Stomach smooth muscle (tissue), 2 donors: ENCODE results near the gene SRCIN1.
"Not testable (repeated sequence)": the region's sequence is repeated elsewhere in the genome, so short reads cannot be mapped to it uniquely, and the experiment has no call there.

ENCODE experiments used
- H3K27ac ChIP-seq: one replicate; pipeline ENCODE4 v1.7.0; 2013; ENCODE audit warnings: mild to moderate bottlenecking, low read length, inconsistent platforms
- H3K27me3 ChIP-seq, 2 donors: one replicate each; pipeline ENCODE4 v1.7.0; 2013; ENCODE audit warnings: low read length in 2 of 2; ENCODE audit not compliant: insufficient read depth in 2 of 2, control insufficient read depth in 1 of 2
- H3K36me3 ChIP-seq, 2 donors: one replicate each; pipeline ENCODE4 v1.7.0; 2013; ENCODE audit warnings: low read length in 2 of 2; ENCODE audit not compliant: control insufficient read depth in 2 of 2, insufficient read depth in 2 of 2
- H3K4me1 ChIP-seq: one replicate; pipeline ENCODE4 v1.7.0; 2013; ENCODE audit warnings: low read length; ENCODE audit not compliant: control insufficient read depth, insufficient read depth
- H3K4me3 ChIP-seq, 2 donors: one replicate each; pipeline ENCODE4 v1.7.0; 2013; ENCODE audit warnings: low read length in 2 of 2
- H3K9ac ChIP-seq, 2 donors: one replicate each; pipeline ENCODE4 v1.7.0; 2013; ENCODE audit warnings: low read length in 2 of 2, mild to moderate bottlenecking in 1 of 2
- H3K9me3 ChIP-seq, 2 donors: one replicate each; pipeline ENCODE4 v1.7.0; 2013; ENCODE audit warnings: low read length in 2 of 2; ENCODE audit not compliant: control insufficient read depth in 2 of 2
- donor health status: healthy.
- donor health status: Pancreatic carcinoma.

The SRCIN1 gene

DNA sequence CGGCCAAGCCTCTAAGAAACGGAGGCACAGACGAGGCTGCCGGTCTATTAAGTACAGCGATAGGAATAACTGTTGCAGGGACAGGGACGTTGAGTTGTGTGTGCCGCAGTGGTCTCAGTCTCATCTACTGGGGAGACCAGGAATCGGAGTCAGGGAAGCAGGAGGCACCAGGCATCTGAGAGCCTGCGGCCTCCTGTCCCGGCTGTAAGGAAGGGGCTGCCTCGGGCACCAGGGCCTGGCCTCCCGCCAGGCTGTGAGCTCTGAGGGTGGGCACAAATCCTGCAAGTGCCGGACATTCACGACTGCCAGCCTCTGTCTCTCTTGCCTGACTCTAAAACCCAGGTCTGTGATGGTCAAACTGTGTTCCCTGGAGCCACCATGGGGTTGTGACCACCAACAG is 101.5 kb downstream of the SRCIN1 start:
- Histone ChIP-seq H3K27me3 (no peaks in the 10 kb centered on the region), H3K9me3 (no peaks in the 10 kb centered on the region), H3K36me3 (peaks cover 16 to 40% of the 10 kb centered on the region in 2 donors), H3K4me3 (no peak overlapping the region), H3K27ac (no peak overlapping the region), H3K4me1 (peaks cover under 1% of the 10 kb centered on the region), H3K9ac (no peak overlapping the region)

- peaks cover 16 to 42% of the 10 kb centered on the region in 2 donors for H3K36me3 ChIP-seq
- not testable (repeated sequence) for H3K27ac ChIP-seq, H3K4me1 ChIP-seq, H3K9me3 ChIP-seq, H3K4me3 ChIP-seq, H3K27me3 ChIP-seq, H3K9ac ChIP-seq
These were observed 102.4 kb downstream of the SRCIN1 start for GRCh38 chr17:38503286-38503913.

DNA sequence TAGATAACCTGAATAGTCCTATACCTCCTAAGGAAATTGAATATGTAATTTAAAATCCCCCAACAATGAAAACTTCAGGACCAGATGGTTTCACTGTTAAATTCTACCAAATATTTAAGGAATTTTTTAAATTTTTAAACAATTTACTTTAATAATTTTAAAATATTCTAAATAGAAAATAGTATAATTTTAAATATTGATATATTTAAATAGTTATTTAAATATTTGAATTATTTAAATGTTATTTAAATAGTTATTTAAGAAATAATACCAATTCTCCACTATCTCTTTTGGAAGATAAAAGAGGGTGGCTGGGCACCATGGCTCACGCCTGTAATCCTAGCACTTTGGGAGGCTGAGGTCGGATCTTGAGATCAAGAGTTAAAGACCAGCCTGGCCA is 104.0 kb downstream of the SRCIN1 start:
- H3K27ac ChIP-seq, H3K4me3 ChIP-seq, H3K4me1 ChIP-seq, H3K9me3 ChIP-seq, H3K27me3 ChIP-seq, H3K9ac ChIP-seq: not testable (repeated sequence)
- H3K36me3 ChIP-seq, result peaks cover 13 to 35% of the 10 kb centered on the region in 2 donors

DNA sequence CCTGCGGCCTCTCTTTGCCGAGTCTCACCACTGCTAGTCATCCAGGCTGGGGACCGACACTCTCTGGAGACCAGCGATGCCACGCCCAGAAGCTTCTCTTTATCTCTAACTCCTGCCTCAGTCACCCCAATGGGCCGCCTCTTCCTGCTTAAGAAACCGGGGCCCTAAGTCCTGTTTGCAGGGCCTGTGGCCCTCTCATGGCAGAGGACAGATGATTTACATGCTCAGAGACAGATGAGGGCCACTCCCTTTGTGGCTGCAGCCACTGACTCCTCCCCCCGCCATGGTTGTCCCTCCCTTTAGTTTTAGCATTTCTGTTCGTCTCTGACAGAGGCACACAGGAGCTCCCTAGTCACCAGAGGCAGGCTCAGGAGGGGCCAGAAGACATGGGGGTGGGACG is 106.5 kb downstream of the SRCIN1 start:
- H3K9me3 ChIP-seq, H3K4me1 ChIP-seq, H3K27me3 ChIP-seq, H3K4me3 ChIP-seq, H3K9ac ChIP-seq, H3K27ac ChIP-seq: not testable (repeated sequence)
- peaks cover 7 to 23% of the 10 kb centered on the region in 2 donors for H3K36me3 ChIP-seq

DNA sequence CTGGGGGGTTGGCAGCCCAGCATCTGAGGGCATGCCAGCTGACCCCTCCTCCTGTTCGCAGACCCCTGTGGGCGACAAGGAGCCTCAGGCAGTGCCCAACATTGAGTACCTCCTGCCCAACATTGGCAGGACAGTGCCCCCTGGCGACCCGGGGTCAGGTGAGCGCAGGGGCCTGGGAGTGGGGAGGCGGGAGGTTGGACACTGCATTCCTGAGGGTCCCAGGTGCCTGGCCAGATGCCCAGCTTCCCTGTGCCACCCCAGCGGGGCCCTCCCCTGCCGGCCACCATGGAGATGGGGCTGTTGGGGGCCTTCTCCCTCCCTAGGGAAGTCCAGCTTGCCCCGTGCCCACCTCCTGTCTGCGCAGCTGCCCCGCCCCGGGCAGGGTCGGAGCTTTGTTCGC is 107.4 kb downstream of the SRCIN1 start:
- H3K9ac ChIP-seq, result no peak overlapping the region
- H3K9me3 ChIP-seq, result no peaks in the 10 kb centered on the region
- no peak overlapping the region for H3K4me3 ChIP-seq
- no peaks in the 10 kb centered on the region for H3K27me3 ChIP-seq
- peaks cover 16 to 24% of the 10 kb centered on the region in 2 donors for H3K36me3 ChIP-seq
- no peaks in the 10 kb centered on the region for H3K4me1 ChIP-seq
- H3K27ac ChIP-seq, result no peak overlapping the region

- not testable (repeated sequence) for H3K9ac ChIP-seq, H3K9me3 ChIP-seq, H3K4me3 ChIP-seq, H3K27me3 ChIP-seq, H3K4me1 ChIP-seq, H3K27ac ChIP-seq
- peaks cover 18 to 20% of the 10 kb centered on the region in 2 donors for H3K36me3 ChIP-seq
These were observed 108.1 kb downstream of the SRCIN1 start for GRCh38 chr17:38497656-38498055.

GRCh38 chr17:38494152-38494551 is 111.6 kb downstream of the SRCIN1 start:
- H3K4me1 ChIP-seq, H3K9me3 ChIP-seq, H3K4me3 ChIP-seq, H3K27me3 ChIP-seq, H3K9ac ChIP-seq, H3K27ac ChIP-seq: not testable (repeated sequence)
- H3K36me3 ChIP-seq, result peaks cover 20 to 23% of the 10 kb centered on the region in 2 donors

DNA sequence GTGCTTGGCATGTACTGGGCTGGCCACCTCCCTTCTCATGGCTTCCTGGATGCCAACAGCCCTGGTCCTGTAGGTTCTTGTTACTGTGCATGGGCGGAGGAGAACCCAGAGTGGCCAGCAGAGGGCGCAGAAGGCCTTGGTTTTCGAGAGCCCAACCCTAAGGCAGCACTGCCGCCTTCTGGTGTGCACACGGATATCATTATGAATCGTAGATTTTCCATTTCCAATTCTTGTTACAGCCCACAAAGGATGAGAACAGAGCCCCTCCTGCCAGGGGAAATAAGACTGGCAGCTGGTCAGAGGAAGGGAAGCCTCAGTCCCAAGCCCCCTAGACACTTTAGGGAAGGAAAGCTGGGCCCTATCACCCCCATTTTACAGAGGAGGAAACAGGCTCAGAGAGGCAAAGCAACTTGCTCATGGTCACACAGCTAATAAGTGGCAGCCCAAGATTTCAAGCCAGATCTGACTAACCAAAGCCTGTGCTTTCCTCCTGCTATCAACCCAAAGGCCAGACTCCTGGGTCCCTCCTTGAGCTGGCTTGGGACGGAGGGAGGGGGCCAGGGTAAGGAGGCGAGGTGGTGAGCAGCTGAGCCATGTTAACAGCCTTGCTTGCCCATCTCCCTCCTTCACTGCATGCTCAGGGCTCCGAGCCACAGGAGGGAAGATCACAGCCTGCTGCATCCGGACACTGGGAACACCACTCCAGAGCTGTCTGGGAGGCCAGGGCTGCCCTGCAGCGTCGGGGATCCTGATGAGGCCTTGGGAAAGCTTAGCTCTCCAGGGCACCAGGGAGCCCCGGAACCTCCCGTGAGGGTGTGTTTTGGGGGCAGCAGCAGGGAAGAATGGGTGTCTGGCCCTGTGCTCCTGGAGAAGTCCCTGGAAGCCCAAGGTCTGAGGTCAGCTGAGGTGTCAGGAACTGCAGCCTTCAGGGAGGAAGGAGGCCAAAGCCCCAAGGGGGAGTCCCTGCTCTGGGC is 113.4 kb downstream of the SRCIN1 start:
- H3K9me3 ChIP-seq, H3K4me3 ChIP-seq, H3K27me3 ChIP-seq, H3K4me1 ChIP-seq, H3K9ac ChIP-seq, H3K27ac ChIP-seq: not testable (repeated sequence)
- peaks cover 19 to 20% of the 10 kb centered on the region in 2 donors for H3K36me3 ChIP-seq

- H3K27ac ChIP-seq, H3K9ac ChIP-seq, H3K9me3 ChIP-seq, H3K27me3 ChIP-seq, H3K4me1 ChIP-seq, H3K4me3 ChIP-seq: not testable (repeated sequence)
- H3K36me3 ChIP-seq, result peaks cover 19 to 20% of the 10 kb centered on the region in 2 donors
These were observed 114.2 kb downstream of the SRCIN1 start for GRCh38 chr17:38491346-38492066.

DNA sequence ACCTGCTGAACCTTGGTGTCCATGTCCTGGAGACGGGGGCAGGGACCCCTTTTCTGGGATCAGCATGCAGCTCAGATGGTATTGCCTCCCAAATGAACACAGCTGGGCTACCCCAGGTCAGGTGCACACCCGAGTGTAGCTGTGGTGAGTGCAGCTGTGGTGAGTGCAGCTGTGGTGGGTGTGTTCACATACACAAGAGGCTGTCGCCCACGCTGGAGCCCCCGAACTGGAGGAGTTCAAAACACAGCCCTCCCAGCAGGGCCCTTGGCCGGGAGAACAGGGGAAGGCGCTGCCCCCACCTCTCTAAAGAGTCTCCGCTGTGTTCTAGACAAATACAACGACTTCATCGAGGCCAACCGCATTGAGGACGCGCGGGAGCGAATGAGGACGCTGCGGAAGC is 116.0 kb downstream of the SRCIN1 start:
- H3K9me3 ChIP-seq, H3K9ac ChIP-seq, H3K27me3 ChIP-seq, H3K4me3 ChIP-seq, H3K27ac ChIP-seq: not testable (repeated sequence)
- H3K36me3 ChIP-seq, result peaks cover 16 to 20% of the 10 kb centered on the region in 2 donors
- H3K4me1 ChIP-seq, result peaks cover 21% of the 10 kb centered on the region
